Keratinocyte (primary cell): ENCODE measurements around the gene KANSL1. TPM values are rescaled to one million over a fixed set of nuclear protein-coding genes. Genes with fewer than 3 reads are reported as not detected.

Source experiments
- DNase-seq: peaks from one replicate; pipeline ENCODE4 v3.0.0-alpha.2; 2011; ENCODE audit warnings: low read depth, missing footprints, low spot score
- FAIRE-seq: peaks from 2 replicates; lab custom pipeline; 2011; peaks lifted over from hg19 to GRCh38; lab: Jason Lieb, UNC
- H2AFZ ChIP-seq: 2 replicates; pipeline ENCODE4 v1.6.0; 2012; ENCODE audit warnings: low read length, control low read depth, inconsistent platforms; ENCODE audit not compliant: control insufficient read depth
- H3K27ac ChIP-seq: 2 replicates; pipeline ENCODE4 v1.5.1; 2011; ENCODE audit warnings: low read length; ENCODE audit not compliant: control insufficient read depth, insufficient read depth
- H3K27me3 ChIP-seq: 3 replicates; pipeline ENCODE4 v1.6.0; 2011; ENCODE audit warnings: low read length; ENCODE audit not compliant: control insufficient read depth, insufficient read depth; ENCODE audit errors: extremely low read depth
- H3K36me3 ChIP-seq, 2 experiments: 2 replicates in 1 of 2; 3 replicates in 1 of 2; pipeline ENCODE4 v1.5.1; 2011; ENCODE audit warnings: low read length in 2 of 2, mild to moderate bottlenecking in 1 of 2; ENCODE audit not compliant: control insufficient read depth in 2 of 2, insufficient read depth in 2 of 2; ENCODE audit errors: extremely low read depth in 1 of 2
- H3K4me1 ChIP-seq: 3 replicates; pipeline ENCODE4 v1.5.1; 2011; ENCODE audit warnings: low read length; ENCODE audit not compliant: control insufficient read depth, insufficient read depth; ENCODE audit errors: extremely low read depth
- H3K4me2 ChIP-seq: 3 replicates; pipeline ENCODE4 v1.6.0; 2011; ENCODE audit warnings: low read depth, low read length; ENCODE audit not compliant: control insufficient read depth, insufficient read depth; ENCODE audit errors: extremely low read depth
- H3K4me3 ChIP-seq, 3 experiments: fragments of 200-600 bp in 1 of 3; sonication (generic) in 1 of 3; 2 replicates in 2 of 3; 3 replicates in 1 of 3; pipeline ENCODE4 v1.5.1; 2011 to 2016; ENCODE audit warnings: low read length in 3 of 3, mild to moderate bottlenecking in 3 of 3, control low read depth in 2 of 3, inconsistent platforms in 1 of 3, low read depth in 1 of 3, mixed read lengths in 1 of 3, mixed run types in 1 of 3, moderate library complexity in 1 of 3; ENCODE audit not compliant: control insufficient read depth in 2 of 3, insufficient read depth in 2 of 3; ENCODE audit errors: extremely low read depth in 1 of 3
- H3K79me2 ChIP-seq: 2 replicates; pipeline ENCODE4 v1.6.0; 2012; ENCODE audit warnings: low read length; ENCODE audit not compliant: control insufficient read depth, insufficient read depth
- H3K9ac ChIP-seq: 3 replicates; pipeline ENCODE4 v1.6.0; 2011; ENCODE audit warnings: low read length; ENCODE audit not compliant: control insufficient read depth, insufficient read depth; ENCODE audit errors: extremely low read depth
- H3K9me1 ChIP-seq: 3 replicates; pipeline ENCODE4 v1.6.0; 2011; ENCODE audit warnings: low read length; ENCODE audit not compliant: control insufficient read depth, insufficient read depth; ENCODE audit errors: extremely low read depth
- H3K9me3 ChIP-seq: 2 replicates; pipeline ENCODE4 v1.5.1; 2012; ENCODE audit warnings: low read depth, low read length; ENCODE audit not compliant: control insufficient read depth
- H4K20me1 ChIP-seq: 3 replicates; pipeline ENCODE4 v1.6.0; 2011; ENCODE audit warnings: low read length; ENCODE audit not compliant: control insufficient read depth, insufficient read depth; ENCODE audit errors: extremely low read depth
- CTCF ChIP-seq, 3 experiments: IDR thresholded peaks in 1 of 3; conservative IDR thresholded peaks in 1 of 3; optimal IDR thresholded peaks in 1 of 3; 2 replicates in 2 of 3; 3 replicates in 1 of 3; pipeline versions ENCODE3 to v1.5.1; 2011; ENCODE audit warnings: low read length in 3 of 3, mild to moderate bottlenecking in 3 of 3, moderate library complexity in 2 of 3, control low read depth in 1 of 3, inconsistent platforms in 1 of 3; ENCODE audit not compliant: insufficient read depth in 2 of 3; ENCODE audit errors: extremely low read depth in 1 of 3
- EZH2 ChIP-seq: IDR thresholded peaks from one replicate; pipeline ENCODE4 v1.6.1; 2012; ENCODE audit warnings: inconsistent platforms, mild to moderate bottlenecking, low read length, moderate library complexity
- dilution Hi-C: fragments of 300-500 bp; cut with MboI; formaldehyde crosslinking; loops from one replicate; pipeline ENCODE4 v1.7.0; 2020; ENCODE audit warnings: low sequenced_read_pairs; ENCODE audit not compliant: extremely low pct_ligation_motif_present
- polyA plus RNA-seq, 5 experiments: library from polyadenylated mRNA; depleted of rRNA in 3 of 5; stranded (reverse) in 3 of 5; stranded (forward) in 1 of 5; unstranded in 1 of 5; fragments of >200 nt; gene quantifications; 1 replicate in 1 of 5; 2 replicates in 3 of 5; 3 replicates in 1 of 5; pipeline versions ENCODE4 v1.2.1 to v1.2.3, GENCODE V29; 2011 to 2012; ENCODE audit warnings: missing spikeins in 2 of 5, low read depth in 1 of 5, low replicate concordance in 1 of 5

The KANSL1 gene
- polyA plus RNA-seq, 1 donor (not counting 4 experiments of a cell fraction or from before 2014, with no cell fraction given) = 17.6 TPM

GRCh38 chr17:45997624-45998023 lies 195.6 kb downstream of the KANSL1 start:
- H3K4me1 ChIP-seq = no peaks in the 10 kb centered on the region
- H3K79me2 ChIP-seq = no peaks in the 10 kb centered on the region
- no peak overlapping the region for H3K9ac ChIP-seq
- no peak overlapping the region for H3K4me2 ChIP-seq
- H3K27me3 ChIP-seq = peaks cover 20% of the 10 kb centered on the region
- TF ChIP-seq EZH2 = no peak
- H3K9me1 ChIP-seq = no peaks in the 10 kb centered on the region
- no peaks in the 10 kb centered on the region for H4K20me1 ChIP-seq
- DNase-seq = no peak
- H3K36me3 ChIP-seq = no peaks in the 10 kb centered on the region
- no peaks in the 10 kb centered on the region for H3K9me3 ChIP-seq
- no peak overlapping the region for H3K27ac ChIP-seq
- dilution Hi-C loops = no loop called here
- no peak overlapping the region for H3K4me3 ChIP-seq
- no peak for FAIRE-seq
- H2AFZ ChIP-seq = no peak overlapping the region

GRCh38 chr17:45997166-45997565 lies 196.1 kb downstream of the KANSL1 start:
- TF ChIP-seq EZH2 = no peak
- no peak for TF ChIP-seq CTCF (optimal IDR thresholded peaks at IDR 0.05 in 1 of 3, IDR thresholded peaks at IDR 0.05 in 1 of 3, conservative IDR thresholded peaks at IDR 0.05 in 1 of 3; ENCODE audit: extremely low read depth in 1 of 3, insufficient read depth in 2 of 3, low read length in 3 of 3)
- FAIRE-seq = no peak
- Histone ChIP-seq H3K36me3 (no peaks in the 10 kb centered on the region), H2AFZ (no peak overlapping the region), H3K9ac (no peak overlapping the region), H3K4me1 (no peaks in the 10 kb centered on the region), H3K27ac (no peak overlapping the region), H3K4me2 (no peak overlapping the region), H3K4me3 (no peak overlapping the region), H4K20me1 (no peaks in the 10 kb centered on the region), H3K9me3 (no peaks in the 10 kb centered on the region), H3K9me1 (no peaks in the 10 kb centered on the region), H3K79me2 (no peaks in the 10 kb centered on the region), H3K27me3 (peaks cover 20% of the 10 kb centered on the region)
- DNase-seq = no peak
- dilution Hi-C loops = no loop called here

- TF ChIP-seq CTCF (optimal IDR thresholded peaks at IDR 0.05 in 1 of 3, IDR thresholded peaks at IDR 0.05 in 1 of 3, conservative IDR thresholded peaks at IDR 0.05 in 1 of 3; ENCODE audit: extremely low read depth in 1 of 3, insufficient read depth in 2 of 3, low read length in 3 of 3) (no peak), EZH2 (no peak)
- Histone ChIP-seq H3K9me3 (no peaks in the 10 kb centered on the region), H2AFZ (no peak overlapping the region), H4K20me1 (no peaks in the 10 kb centered on the region), H3K4me1 (no peaks in the 10 kb centered on the region), H3K27me3 (peaks cover 16% of the 10 kb centered on the region), H3K4me2 (no peak overlapping the region), H3K9ac (no peak overlapping the region), H3K9me1 (no peaks in the 10 kb centered on the region), H3K27ac (no peak overlapping the region), H3K4me3 (no peak overlapping the region), H3K79me2 (no peaks in the 10 kb centered on the region), H3K36me3 (no peaks in the 10 kb centered on the region)
- DNase-seq (no peak), FAIRE-seq (no peak)
- dilution Hi-C loops = no loop called here
Observed at GRCh38 chr17:45996282-45996937, 196.8 kb downstream of the KANSL1 start.
